ENCODE data around the gene RND2.

Gene RND2

GRCh38 chr17:43079641-43080302 is 54.7 kb downstream of the RND2 start:
- DNase-seq (ENCODE audit: low read depth), result no peak

Measured in HS-5 (cell line).